Breast epithelium (tissue), 3 donors: ENCODE measurements around the gene YPEL5.

Source experiments
- CTCF ChIP-seq, 3 donors: fragments of 450-650 bp; IDR thresholded peaks; one replicate each; pipeline ENCODE4 v1.5.1; 2016 to 2017; ENCODE audit warnings: antibody characterized with exemption in 3 of 3, mild to moderate bottlenecking in 3 of 3, moderate library complexity in 3 of 3
- POLR2A ChIP-seq: fragments of 450-650 bp; IDR thresholded peaks from one replicate; pipeline ENCODE4 v1.6.1; 2016; ENCODE audit warnings: antibody characterized with exemption, mild to moderate bottlenecking, moderate library complexity
- POLR2AphosphoS5 ChIP-seq, 3 donors: sonication (generic); formaldehyde crosslinking; IDR thresholded peaks; one replicate each; pipeline ENCODE4 v1.6.1; 2017; ENCODE audit warnings: antibody characterized with exemption in 3 of 3

GRCh38 chr2:30172627-30173026 lies 25.8 kb downstream of the YPEL5 start:
- TF ChIP-seq POLR2A = no peak
- TF ChIP-seq CTCF (IDR thresholded peaks at IDR 0.05) = no peak
- TF ChIP-seq POLR2AphosphoS5 (IDR thresholded peaks at IDR 0.05) = no peak
